ENCODE data around the gene RAB5B. TPM values are rescaled to one million over a fixed set of nuclear protein-coding genes. Genes with fewer than 3 reads are reported as not detected.

The RAB5B gene
- 10 to 100 TPM; 91.3 to 95.5 TPM for total RNA-seq
- polyA plus RNA-seq (2013, experiment 1 of 2): 90.8 TPM
- polyA plus RNA-seq (2013, experiment 2 of 2): 94.2 TPM
- long read RNA-seq, experiment 1, full-length matches to known transcripts: 10 of 28 reads
- long read RNA-seq, experiment 1, partial matches to known transcripts: 7 of 28 reads
- long read RNA-seq, experiment 1, other reads (novel, unspliced or antisense): 11 of 28 reads
- long read RNA-seq, experiment 2, full-length matches to known transcripts: 203 of 245 reads
- long read RNA-seq, experiment 2, partial matches to known transcripts: 31 of 245 reads
- long read RNA-seq, experiment 2, other reads (novel, unspliced or antisense): 11 of 245 reads
- long read RNA-seq, experiment 3, full-length matches to known transcripts: 16 of 25 reads
- long read RNA-seq, experiment 3, partial matches to known transcripts: 2 of 25 reads
- long read RNA-seq, experiment 3, other reads (novel, unspliced or antisense): 7 of 25 reads
- long read RNA-seq, experiment 4, full-length matches to known transcripts: 5 of 11 reads
- long read RNA-seq, experiment 4, partial matches to known transcripts: 3 of 11 reads
- long read RNA-seq, experiment 4, other reads (novel, unspliced or antisense): 3 of 11 reads

- H3K27me3 Mint-ChIP-seq (ENCODE audit: insufficient read depth): no peaks in the 10 kb centered on the region
- peaks cover 21% of the 10 kb centered on the region for H3K4me1 Mint-ChIP-seq
- H3K36me3 Mint-ChIP-seq (ENCODE audit: low read depth): peaks cover 49% of the 10 kb centered on the region
- 0 to 1% methylated on average over 12 to 39 of the region's 39 CpGs for WGBS, 2 experiments (ENCODE audit: insufficient coverage in 1 of 2, insufficient read length in 1 of 2)
- Histone ChIP-seq H3K4me3 (ENCODE audit: low read length) (peak within 1 kb of the TSS; percentile 90), H3K27ac (ENCODE audit: low read depth, low read length) (peak within 1 kb of the TSS; percentile 81), H3K36me3 (ENCODE audit: control insufficient read depth, insufficient read depth, low read length) (peaks cover 66% of the 10 kb centered on the region), H3K9ac (ENCODE audit: extremely low read depth, low read length, poor library complexity, severe bottlenecking) (peak within 1 kb of the TSS; percentile 87), H3K4me1 (ENCODE audit: control insufficient read depth, insufficient read depth, low read length) (peaks cover 2% of the 10 kb centered on the region), H3K9me3 (ENCODE audit: control insufficient read depth, low read length) (no peaks in the 10 kb centered on the region), H3K27me3 (ENCODE audit: control insufficient read depth, insufficient read depth, low read length, poor library complexity, severe bottlenecking) (no peaks in the 10 kb centered on the region)
- no peak within 1 kb of the TSS for H3K27ac Mint-ChIP-seq
- H3K9me3 Mint-ChIP-seq: no peaks in the 10 kb centered on the region
- peak; percentile 100 for DNase-seq
- no peak for TF ChIP-seq CTCF (conservative IDR thresholded peaks at IDR 0.05)
- no peak within 1 kb of the TSS for H3K4me3 Mint-ChIP-seq
Measured at GRCh38 chr12:55973599-55974307, at the start of gene RAB5B. Gene RAB5B, plus strand, starts transcription at chr12:55974078. Its CDS starts 12,883 bp downstream, at chr12:55986961.

- H3K9ac ChIP-seq (ENCODE audit: extremely low read depth, low read length, poor library complexity, severe bottlenecking): peak overlapping the region; percentile 81
- H3K9me3 Mint-ChIP-seq: no peaks in the 10 kb centered on the region
Measured at GRCh38 chr12:55925371-55925770, 48.5 kb upstream of the RAB5B start.

More at GRCh38 chr12:55925371-55925770, 48.5 kb upstream of the RAB5B start:
- Histone ChIP-seq H3K4me3 (ENCODE audit: low read length) (peak overlapping the region; percentile 91), H3K36me3 (ENCODE audit: control insufficient read depth, insufficient read depth, low read length) (peaks cover 45% of the 10 kb centered on the region), H3K27me3 (ENCODE audit: control insufficient read depth, insufficient read depth, low read length, poor library complexity, severe bottlenecking) (no peaks in the 10 kb centered on the region), H3K27ac (ENCODE audit: low read depth, low read length) (no peak overlapping the region), H3K9me3 (ENCODE audit: control insufficient read depth, low read length) (no peaks in the 10 kb centered on the region), H3K4me1 (ENCODE audit: control insufficient read depth, insufficient read depth, low read length) (peaks cover 4% of the 10 kb centered on the region)
- WGBS, 2 experiments (ENCODE audit: insufficient coverage in 1 of 2, insufficient read length in 1 of 2): 91 to 96% methylated on average over 3 to 4 of the region's 4 CpGs
- Mint-ChIP-seq H3K36me3 (ENCODE audit: low read depth) (peaks cover 31% of the 10 kb centered on the region), H3K4me1 (peaks cover 17% of the 10 kb centered on the region), H3K27me3 (ENCODE audit: insufficient read depth) (no peaks in the 10 kb centered on the region), H3K4me3 (peak overlapping the region; percentile 99), H3K27ac (no peak overlapping the region)
- no peak for DNase-seq
- TF ChIP-seq CTCF (conservative IDR thresholded peaks at IDR 0.05): no peak

All from endodermal cell (in vitro differentiated cells).